G401 (cell line): Measurements from ENCODE around the gene MAGI1. TPM values are rescaled to one million over a fixed set of nuclear protein-coding genes. Genes with fewer than 3 reads are reported as not detected.

Experiments
- DNase-seq: peaks from one replicate; pipeline ENCODE4 v3.0.0-alpha.2; 2015; ENCODE audit warnings: low spot score
- in situ Hi-C: cut with HindIII; loops from 2 replicates; pipeline ENCODE4 v1.10.0; 2016; ENCODE audit warnings: low sequenced_read_pairs, mixed read lengths
- total RNA-seq: library from RNA; depleted of rRNA; stranded (reverse); fragments of >200 nt; shearing (Covaris generic); gene quantifications from 2 replicates; pipeline ENCODE4 v1.2.3, GENCODE V29; 2014

Gene MAGI1
- total RNA-seq, 1 experiment from 2014 or later = 7.7 TPM

DNA sequence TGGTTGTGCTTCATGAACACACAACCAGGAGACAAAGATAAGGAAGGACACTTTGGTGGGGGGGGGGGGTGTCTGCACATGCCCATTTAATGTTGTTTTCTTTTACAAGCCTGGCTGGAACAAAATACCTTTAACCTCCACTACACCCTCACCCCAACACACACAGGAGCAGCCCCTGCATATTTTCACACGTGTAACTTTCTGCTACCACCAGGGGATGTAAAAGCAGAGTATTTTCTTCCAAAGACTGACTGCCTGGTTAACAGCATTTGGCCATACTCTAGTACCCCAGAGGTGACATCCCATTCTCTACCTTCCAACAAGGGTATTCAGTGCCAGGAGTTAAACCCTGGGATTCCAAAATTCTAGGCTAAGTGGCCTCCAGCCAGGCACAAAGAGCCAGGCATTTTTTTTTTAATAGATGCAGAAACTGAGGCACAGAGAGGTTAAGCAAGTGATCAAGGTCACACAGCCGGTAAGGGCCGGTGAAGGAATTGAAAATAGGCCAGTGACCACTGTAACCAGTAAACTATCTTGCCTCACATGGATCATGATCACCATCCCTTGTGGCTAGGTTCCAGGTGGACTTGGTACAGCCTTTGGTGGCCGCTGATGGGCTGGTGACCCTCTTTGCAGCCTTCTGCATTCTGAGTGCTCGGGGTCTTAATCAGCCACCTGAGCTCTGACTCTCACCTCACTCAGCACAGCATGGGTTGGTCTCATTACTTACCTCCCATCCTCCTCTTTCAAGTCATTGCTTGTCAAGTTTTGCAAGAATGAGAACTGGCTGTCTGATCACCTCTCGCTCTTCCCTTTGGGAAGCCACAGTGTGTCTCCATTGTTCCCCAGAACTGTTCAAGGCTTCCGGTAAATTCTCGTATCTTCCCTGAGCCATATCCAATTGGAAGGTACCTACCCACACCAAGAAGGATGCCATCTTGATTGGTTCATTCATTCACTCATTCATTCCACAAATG, 20.4 kb downstream of the MAGI1 start:
- DNase-seq = no peak
- in situ Hi-C loops = no loop called here

DNA sequence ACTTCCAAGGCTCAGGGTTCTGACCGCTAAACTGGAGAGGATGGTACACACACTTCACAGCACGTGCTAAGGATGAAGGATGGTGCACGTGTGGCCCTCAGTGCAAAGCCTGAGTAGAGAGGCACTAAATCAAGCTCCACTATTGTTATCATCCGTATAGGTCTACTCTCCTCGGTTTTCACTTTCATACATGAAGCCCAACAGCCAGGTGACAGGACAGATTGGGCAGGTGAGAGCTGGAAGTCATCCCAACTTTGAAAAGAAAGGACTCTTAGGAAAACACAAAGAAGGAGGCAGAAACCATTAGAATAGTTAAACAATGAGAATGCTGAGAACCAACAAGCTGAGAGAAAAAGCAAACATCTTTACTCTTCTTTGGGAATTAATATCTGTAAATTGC, 21.1 kb downstream of the MAGI1 start:
- in situ Hi-C loops = no loop called here
- peak; percentile 68 for DNase-seq

DNA sequence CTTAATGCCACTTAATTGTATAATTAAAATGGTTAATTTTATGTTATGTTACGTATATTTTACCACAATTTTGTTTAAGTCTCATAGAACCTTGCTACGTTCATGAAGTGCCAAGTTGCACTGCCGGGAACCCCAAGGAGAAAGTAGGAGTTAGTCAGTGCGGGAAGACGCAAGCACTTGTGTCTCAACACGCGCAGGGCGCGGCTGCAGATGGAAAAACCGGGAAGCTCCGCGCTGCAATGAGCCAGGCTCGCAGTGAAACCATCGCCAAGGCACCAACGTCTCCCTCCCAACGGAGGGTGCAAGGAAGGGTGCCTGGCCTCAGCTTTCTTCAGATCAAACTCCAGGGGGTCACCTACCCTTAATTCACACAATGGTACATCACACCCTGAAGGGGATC, 21.6 kb downstream of the MAGI1 start:
- peak; percentile 44 for DNase-seq
- in situ Hi-C loops = no loop called here

DNA sequence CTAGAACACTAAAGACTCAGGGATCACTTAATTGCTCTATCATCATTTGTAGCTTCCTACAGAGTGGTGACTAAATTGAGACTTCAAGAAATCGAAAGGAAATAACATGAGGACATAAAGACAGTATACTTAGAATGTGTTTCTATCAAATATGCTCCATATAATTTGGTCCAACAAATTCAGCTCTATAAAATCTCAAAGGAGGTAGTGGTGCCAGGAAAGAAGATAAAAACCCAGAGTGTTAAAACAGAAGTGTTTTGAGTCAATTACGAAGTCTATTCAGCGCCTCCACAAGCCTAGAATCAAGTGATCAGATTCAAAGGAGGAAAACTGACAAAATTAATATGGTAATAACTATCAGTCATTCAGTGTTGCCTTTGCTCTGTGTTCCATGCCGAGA, 22.9 kb downstream of the MAGI1 start:
- in situ Hi-C loops = no loop called here
- DNase-seq = no peak

DNA sequence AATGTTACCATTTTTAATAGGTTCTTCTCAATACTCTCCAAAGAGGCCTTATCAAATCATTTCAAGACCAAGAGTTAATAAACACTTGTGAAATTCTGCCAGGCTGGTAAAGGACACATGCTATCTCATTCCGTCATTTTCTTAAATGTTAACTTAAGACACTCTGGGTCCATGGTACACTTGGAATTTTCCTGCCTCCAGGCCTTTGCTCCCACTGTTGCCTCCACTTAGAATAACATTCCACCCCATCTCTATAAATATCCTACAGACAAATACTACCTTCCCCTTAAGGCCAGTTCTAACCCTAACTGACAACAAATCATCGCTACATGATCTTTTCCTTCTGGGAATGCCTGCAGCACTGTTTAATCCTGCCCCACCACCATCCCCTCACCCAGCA, 24.1 kb downstream of the MAGI1 start:
- DNase-seq = no peak
- in situ Hi-C loops = no loop called here

DNA sequence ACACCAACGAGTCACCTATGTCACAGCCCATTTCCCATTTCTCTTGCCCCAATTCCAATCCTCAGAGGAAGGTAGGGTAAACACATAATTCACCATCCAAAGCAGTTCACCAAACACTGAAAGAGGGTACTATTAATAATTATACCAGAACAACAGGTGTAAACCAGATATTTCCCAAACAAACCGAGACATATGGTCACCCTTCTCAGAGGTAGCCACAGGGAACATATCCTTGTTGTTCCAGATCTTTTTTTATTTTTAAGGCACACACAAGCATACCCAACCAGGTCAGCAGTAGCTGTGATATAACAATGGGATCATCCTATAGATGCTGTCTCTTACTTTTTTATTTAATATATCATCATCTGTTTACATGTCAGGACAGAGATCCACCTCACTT, 24.7 kb downstream of the MAGI1 start:
- in situ Hi-C loops = no loop called here

DNA sequence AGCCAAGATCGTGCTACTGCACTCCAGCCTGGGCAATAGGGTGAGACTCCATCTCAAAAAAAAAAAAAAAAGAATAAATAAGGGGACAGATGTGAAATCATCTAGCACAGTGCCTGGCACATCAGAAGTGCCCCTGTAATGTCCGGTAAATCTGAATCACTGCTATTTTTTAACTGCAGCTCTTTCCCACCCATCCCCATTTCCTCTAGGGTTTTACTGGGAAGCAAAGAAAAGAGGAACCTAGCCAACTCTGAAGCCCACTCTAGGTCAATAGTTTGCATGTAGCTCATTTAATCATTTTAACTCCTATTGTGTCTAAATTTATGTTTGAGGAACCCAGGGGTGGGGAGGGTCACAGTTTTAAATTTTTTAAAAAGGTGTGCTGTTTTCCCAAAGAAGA, 26.0 kb downstream of the MAGI1 start:
- in situ Hi-C loops = no loop called here
- DNase-seq = no peak

More for the DNA sequence above, 24.7 kb downstream of the MAGI1 start:
- peak; percentile 87 for DNase-seq

DNA sequence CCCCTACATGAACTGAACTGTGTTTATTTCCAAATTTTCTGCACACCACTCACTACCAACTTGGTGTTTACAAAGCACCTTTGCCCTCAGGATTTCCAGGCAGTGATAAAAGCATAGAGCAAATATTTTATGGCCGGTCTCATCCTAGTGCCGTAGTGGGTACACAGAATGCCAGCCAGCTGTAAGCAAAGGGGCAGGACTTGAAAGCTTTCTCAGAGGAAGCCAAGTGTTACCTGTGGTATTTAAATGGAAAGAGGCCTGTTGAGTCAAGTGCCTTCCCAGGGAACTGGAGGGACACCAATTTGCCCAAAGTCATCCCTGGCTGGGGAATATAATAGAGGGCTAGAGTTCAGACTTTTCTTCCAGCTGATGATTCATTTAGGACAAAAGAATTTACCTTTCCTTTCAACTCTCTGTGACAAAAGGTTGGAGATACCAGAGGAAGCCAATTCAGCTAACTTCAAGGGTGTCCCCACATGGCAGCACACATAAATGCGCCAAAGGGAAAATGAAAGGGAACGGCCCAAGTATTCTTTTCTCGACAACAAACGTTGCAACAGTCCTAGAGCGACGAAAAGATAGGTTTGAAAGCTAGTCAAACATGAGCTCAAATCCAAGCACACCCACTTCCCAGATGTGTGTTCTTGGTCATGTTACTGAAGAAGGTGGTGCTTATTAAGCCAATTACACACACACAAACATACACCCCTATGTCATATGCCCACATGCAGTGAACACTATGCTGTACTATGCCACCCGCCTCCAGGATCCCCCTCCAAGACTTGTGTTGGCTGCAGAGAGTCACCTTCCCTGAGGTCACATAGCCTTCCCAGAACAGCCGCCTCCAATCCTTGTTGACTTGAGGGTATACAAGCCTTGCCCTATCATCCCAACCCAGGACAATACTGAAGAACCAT, 27.7 kb downstream of the MAGI1 start:
- in situ Hi-C loops = no loop called here
- DNase-seq = no peak

DNA sequence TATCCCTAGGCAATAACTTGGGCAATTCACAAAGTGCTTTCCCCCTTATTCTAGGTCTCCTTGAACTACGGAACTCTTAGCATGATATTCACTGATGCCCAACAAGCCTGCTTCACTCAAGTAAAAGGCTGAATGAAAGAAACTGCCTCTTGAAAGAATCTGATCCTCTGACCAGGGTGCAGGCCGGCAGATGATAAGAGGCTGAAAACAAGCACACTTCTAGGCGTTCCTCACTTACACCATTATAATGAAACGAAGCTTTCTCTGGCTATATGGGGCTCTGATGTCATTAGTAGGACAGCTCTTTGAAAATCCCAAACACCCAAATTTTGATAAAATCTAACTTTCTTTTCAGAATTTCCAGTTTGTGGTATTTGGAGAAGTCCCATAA, 28.4 kb downstream of the MAGI1 start:
- in situ Hi-C loops = no loop called here
- DNase-seq = no peak

DNA sequence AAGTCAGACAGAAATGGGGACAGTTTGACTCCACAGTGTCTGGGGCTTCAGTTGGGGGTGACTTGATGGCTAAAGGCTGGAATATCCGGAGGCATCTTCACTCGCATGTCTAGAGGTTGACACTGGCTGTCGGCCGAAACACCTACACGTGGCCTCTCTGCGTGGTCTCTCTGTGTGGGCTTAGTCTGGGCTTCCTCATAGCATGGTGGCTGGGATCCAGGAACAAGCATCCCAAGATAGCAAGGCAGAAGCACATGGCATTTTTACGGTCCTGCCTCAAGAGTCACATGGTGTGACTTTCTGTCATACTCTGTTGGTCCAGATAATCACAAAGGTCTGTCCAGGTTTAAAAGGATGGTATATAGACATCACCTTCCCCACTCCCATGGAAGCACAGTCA, 34.5 kb downstream of the MAGI1 start:
- in situ Hi-C loops = no loop called here
- peak; percentile 93 for DNase-seq

DNA sequence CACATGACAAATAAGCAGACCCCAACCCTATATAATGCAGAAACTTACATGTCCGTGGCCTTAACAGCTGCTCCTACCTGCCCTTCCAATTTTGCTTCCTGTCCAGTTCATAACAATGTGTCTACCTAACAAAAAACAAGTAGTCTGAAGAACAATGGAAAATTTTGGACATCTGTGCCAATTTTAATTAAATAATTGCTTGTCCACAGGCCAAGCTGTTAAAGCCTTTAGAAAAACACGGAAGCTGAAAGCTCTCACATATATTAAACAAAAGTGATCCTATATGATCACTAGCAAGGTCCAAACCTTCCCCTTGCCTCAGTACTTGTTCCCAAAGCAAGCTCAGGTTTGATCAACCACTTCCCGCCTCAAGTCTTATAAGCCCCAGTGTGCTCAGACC, 37.1 kb downstream of the MAGI1 start:
- peak; percentile 51 for DNase-seq
- in situ Hi-C loops = no loop called here

DNA sequence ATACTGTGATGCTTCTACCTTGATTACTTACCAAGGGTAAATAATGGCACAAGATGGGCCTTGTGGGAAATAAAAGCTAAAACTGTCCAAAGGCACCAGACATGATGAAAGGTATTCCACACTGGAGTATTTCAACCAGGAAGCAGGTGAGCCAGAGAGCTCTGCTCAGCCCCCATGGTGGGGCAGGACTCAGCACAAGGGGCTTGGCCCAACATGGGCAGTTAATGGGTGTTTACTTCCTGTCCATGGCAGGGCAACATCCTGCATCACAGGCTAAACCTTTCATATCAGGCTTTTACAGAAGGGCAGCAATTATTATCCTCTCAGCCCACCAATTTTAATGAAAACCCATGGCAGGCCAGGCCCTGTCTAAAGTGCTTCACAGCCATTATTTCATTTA, 38.2 kb downstream of the MAGI1 start:
- in situ Hi-C loops = no loop called here
- no peak for DNase-seq

DNA sequence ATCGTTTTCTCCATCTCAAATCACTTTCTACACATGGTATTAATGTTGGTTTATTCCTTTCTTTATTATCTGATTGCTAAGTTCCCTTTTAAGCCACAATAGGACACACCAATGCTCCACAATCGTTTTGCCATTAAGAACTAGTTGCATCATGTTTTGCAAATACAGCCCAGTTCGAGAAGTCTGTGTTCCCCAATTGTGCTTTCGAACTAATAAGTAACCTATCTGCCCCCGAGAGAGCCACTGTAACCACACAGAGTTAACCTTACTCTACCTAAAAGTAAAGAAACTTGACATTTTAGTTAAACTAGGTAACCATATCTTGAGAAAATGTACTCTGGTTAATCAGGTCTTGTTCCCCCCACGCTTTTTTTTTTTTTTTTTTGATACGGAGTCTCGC, 39.1 kb downstream of the MAGI1 start:
- in situ Hi-C loops = no loop called here
- DNase-seq = no peak

DNA sequence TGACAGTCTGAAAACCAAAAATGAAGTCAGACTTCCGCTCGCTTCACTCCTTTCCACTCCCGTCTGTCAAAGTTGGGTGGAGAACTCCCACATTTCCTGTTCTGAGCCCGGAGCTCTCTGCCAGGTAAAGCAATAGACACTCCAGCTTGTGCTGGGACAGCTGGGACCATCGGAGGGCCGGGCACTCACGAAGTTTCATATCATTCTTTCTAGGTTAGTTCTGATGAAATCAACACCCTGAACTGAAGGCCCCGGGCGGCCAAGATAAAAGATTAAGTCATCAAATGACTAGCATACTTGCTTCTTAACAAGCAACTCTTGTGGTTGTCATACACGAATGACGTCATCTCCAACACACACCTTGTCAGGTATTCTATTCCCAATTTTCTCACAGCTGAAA, 42.1 kb downstream of the MAGI1 start:
- DNase-seq = no peak
- in situ Hi-C loops = no loop called here

DNA sequence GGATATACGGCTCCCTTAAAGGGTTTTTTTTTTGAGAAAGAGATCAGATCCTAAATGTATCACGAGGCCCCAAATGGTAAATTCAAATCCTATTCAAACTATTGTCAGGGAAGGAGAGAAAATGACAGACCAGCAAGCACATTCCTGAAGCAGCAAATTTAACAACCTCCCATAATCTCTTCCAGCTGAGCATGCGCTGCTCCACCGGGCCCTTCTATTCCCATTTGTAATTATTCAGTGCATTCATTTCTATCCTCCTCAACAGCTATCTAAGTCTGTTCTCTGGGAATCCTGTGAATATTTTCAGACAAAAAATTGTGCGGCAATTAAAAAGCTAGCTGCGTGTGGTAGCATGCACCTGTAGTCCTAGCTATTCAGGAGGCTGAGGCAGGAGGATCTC, 43.2 kb downstream of the MAGI1 start:
- in situ Hi-C loops = no loop called here
- DNase-seq = no peak

DNA sequence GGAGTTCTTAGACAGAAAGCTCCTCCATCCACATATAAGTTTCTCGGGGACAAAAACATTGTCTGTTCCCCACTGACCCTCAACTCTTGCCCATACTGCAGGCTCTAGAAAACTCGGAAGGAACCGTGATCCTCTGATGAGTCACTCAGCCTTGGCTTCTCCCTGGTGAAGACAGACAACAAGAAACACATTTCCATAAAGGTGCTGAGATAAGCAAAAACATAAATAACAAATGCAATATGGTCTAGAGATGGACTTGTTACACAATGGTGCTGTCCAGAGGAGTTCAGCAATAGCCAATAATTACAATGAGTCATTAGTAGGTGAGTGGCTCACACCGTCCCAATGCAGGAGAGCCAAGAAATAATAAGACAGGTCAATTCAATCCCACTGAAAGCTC, 43.7 kb downstream of the MAGI1 start:
- DNase-seq = no peak
- in situ Hi-C loops = no loop called here

DNA sequence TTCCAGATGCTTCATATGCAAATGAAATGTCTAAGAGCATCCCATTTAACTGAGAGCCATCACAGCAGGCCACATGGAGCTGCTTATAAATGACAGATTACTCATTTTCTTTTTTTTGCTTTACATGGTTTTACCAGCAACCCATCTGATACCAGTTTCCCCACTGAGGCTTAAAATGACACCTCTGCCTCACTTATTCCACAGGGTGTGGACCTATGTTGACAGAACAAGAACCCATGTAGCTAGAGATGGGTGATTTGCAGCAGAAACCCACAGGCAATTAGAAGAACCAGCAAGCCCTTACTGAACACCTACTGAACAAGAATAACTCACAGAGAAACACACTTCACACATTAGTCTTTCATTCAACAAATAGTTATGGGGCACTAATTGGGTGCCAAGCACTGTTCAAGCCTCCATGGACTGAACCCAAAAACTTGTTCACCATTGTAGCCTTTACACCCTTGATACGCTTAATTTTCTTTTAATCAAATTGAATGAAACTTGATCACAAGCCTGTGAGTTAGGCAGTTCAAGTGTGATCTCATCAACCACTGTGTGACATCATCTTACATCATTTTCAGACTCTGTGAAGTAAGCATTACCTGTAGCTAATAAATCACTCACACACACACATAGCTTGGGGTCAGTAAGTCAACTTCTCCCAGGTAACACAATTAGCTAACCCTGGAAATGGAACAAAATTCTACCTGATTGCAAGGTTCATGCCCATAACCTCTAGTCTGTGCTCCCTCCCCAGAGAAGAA, 45.4 kb downstream of the MAGI1 start:
- DNase-seq = no peak

DNA sequence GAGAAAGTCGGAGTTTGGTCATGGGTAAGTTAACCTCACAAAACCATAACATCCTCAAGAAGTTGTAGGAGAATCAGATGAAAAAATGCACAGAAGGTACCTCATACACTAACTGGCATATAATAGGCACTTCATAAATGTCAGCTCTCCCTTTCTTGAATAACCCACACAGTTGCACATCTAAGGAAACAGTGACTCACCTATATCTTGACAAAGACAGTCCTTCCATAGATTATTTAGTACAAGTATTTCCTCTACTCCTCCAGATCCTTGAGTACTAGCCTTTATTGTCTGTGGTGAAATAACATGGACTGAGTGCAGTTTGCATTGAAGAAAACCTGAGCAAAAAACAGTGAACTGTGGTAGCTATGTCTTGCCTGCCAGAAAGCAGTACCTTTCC, 46.6 kb downstream of the MAGI1 start:
- in situ Hi-C loops = no loop called here
- no peak for DNase-seq

More for the DNA sequence above, 45.4 kb downstream of the MAGI1 start:
- in situ Hi-C loops = no loop called here

DNA sequence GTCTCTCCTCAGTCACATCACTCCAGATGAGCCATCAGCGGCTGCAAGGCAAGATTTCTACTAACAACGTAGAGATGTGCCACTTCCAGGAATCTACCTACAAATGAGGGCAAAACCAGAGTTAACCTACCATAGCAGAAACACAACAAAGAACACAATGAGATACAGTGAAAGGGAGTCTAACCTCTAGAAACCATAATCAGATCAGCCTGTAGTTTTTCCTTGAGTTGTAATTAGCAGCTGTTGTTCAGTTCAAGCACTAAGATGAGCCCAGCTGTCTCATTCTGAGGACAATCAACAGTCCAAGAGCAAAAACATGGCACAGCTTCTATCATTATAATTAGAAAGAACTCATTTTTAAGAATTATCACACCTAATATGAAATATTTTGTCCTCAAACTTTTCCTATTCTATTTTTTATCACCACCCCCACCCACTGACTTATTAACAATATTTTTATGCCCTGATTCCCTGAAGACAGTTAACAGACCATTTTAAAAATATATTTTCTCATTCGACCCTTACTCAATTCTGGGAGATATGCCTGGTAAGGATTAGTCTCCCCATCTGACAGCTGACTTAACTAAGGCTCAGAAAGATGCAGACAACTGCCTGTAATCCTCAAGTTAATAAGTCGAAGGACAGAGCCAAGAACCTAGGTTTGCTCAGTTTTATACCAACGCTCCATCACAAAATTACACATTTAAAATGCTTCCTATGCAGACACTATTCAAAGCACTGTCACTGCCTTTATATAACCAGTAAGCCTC, 50.1 kb downstream of the MAGI1 start:
- in situ Hi-C loops = no loop called here

More for the DNA sequence above, 50.1 kb downstream of the MAGI1 start:
- DNase-seq = no peak
